Skeletal muscle tissue (tissue), 4 donors: ENCODE measurements around the gene CLSTN3. TPM values are rescaled to one million over a fixed set of nuclear protein-coding genes. Genes with fewer than 3 reads are reported as not detected.

Experiments
- H3K27ac ChIP-seq: one replicate; pipeline ENCODE4 v1.7.0; 2013; ENCODE audit warnings: mild to moderate bottlenecking, low read depth, low read length, inconsistent platforms
- H3K27me3 ChIP-seq, 3 donors: one replicate each; pipeline ENCODE4 v1.7.0; 2013; ENCODE audit warnings: low read length in 3 of 3; ENCODE audit not compliant: control insufficient read depth in 3 of 3, insufficient read depth in 3 of 3
- H3K36me3 ChIP-seq, 3 donors: one replicate each; pipeline ENCODE4 v1.7.0; 2013; ENCODE audit warnings: low read length in 3 of 3; ENCODE audit not compliant: control insufficient read depth in 3 of 3, insufficient read depth in 3 of 3
- H3K4me1 ChIP-seq, 3 donors: one replicate each; pipeline ENCODE4 v1.7.0; 2013; ENCODE audit warnings: low read length in 3 of 3, mild to moderate bottlenecking in 3 of 3; ENCODE audit not compliant: control insufficient read depth in 3 of 3, insufficient read depth in 3 of 3
- H3K4me3 ChIP-seq, 3 donors: one replicate each; pipeline ENCODE4 v1.7.0; 2013; ENCODE audit warnings: low read length in 3 of 3
- H3K9ac ChIP-seq, 3 donors: one replicate each; pipeline ENCODE4 v1.7.0; 2013; ENCODE audit warnings: low read length in 3 of 3, mild to moderate bottlenecking in 3 of 3, moderate library complexity in 2 of 3, low read depth in 1 of 3
- H3K9me3 ChIP-seq, 3 donors: one replicate each; pipeline ENCODE4 v1.7.0; 2013; ENCODE audit warnings: low read length in 3 of 3; ENCODE audit not compliant: control insufficient read depth in 3 of 3
- total RNA-seq: library from RNA; depleted of rRNA; stranded (reverse); fragments of >200 nt; gene quantifications from one replicate; pipeline ENCODE4 v1.2.3, GENCODE V29; 2014
- donor health status: Osteomylitis.

Gene CLSTN3
- total RNA-seq, 1 donor from 2014 or later = 15.1 TPM

GRCh38 chr12:7144414-7145120, 14.4 kb downstream of the CLSTN3 start:
- H3K9me3 ChIP-seq = no peaks in the 10 kb centered on the region
- H3K9ac ChIP-seq = peak overlapping the region in 1 of 3 donors; percentile 40
- peaks cover 0 to 3% (median 2%) of the 10 kb centered on the region in 3 donors for H3K4me1 ChIP-seq
- H3K27ac ChIP-seq = peak overlapping the region; percentile 3
- H3K4me3 ChIP-seq = no peak overlapping the region
- H3K27me3 ChIP-seq = no peaks in the 10 kb centered on the region
- peaks cover 10 to 18% (median 12%) of the 10 kb centered on the region in 3 donors for H3K36me3 ChIP-seq

GRCh38 chr12:7145671-7146070, 15.5 kb downstream of the CLSTN3 start:
- Histone ChIP-seq H3K36me3 (peaks cover 12 to 29% (median 12%) of the 10 kb centered on the region in 3 donors), H3K9me3 (no peaks in the 10 kb centered on the region), H3K27ac (no peak overlapping the region)

GRCh38 chr12:7146228-7146627, 16.1 kb downstream of the CLSTN3 start:
- Histone ChIP-seq H3K4me1 (peaks cover 0 to 3% (median 2%) of the 10 kb centered on the region in 3 donors), H3K9me3 (no peaks in the 10 kb centered on the region), H3K27me3 (no peaks in the 10 kb centered on the region), H3K9ac (no peak overlapping the region), H3K36me3 (peaks cover 12 to 32% (median 12%) of the 10 kb centered on the region in 3 donors), H3K4me3 (no peak overlapping the region), H3K27ac (no peak overlapping the region)

More at GRCh38 chr12:7145671-7146070, 15.5 kb downstream of the CLSTN3 start:
- Histone ChIP-seq H3K4me3 (no peak overlapping the region), H3K9ac (no peak overlapping the region), H3K27me3 (no peaks in the 10 kb centered on the region), H3K4me1 (peaks cover 0 to 3% (median 2%) of the 10 kb centered on the region in 3 donors)

GRCh38 chr12:7146906-7147305, 16.7 kb downstream of the CLSTN3 start:
- Histone ChIP-seq H3K27me3 (no peaks in the 10 kb centered on the region), H3K9ac (no peak overlapping the region), H3K27ac (no peak overlapping the region), H3K4me3 (no peak overlapping the region), H3K4me1 (peaks cover 0 to 3% (median 2%) of the 10 kb centered on the region in 3 donors), H3K36me3 (peaks cover 12 to 33% (median 12%) of the 10 kb centered on the region in 3 donors), H3K9me3 (no peaks in the 10 kb centered on the region)

GRCh38 chr12:7150356-7150755, 20.2 kb downstream of the CLSTN3 start:
- H3K4me1 ChIP-seq = no peaks in the 10 kb centered on the region
- peaks cover 7 to 33% (median 12%) of the 10 kb centered on the region in 3 donors for H3K36me3 ChIP-seq

GRCh38 chr12:7150841-7151240, 20.7 kb downstream of the CLSTN3 start:
- H3K9ac ChIP-seq = no peak overlapping the region
- H3K4me3 ChIP-seq = no peak overlapping the region
- H3K27ac ChIP-seq = no peak overlapping the region
- peaks cover 7 to 33% (median 12%) of the 10 kb centered on the region in 3 donors for H3K36me3 ChIP-seq
- no peaks in the 10 kb centered on the region for H3K27me3 ChIP-seq
- H3K9me3 ChIP-seq = no peaks in the 10 kb centered on the region
- no peaks in the 10 kb centered on the region for H3K4me1 ChIP-seq

More at GRCh38 chr12:7150356-7150755, 20.2 kb downstream of the CLSTN3 start:
- H3K9me3 ChIP-seq = no peaks in the 10 kb centered on the region
- H3K27me3 ChIP-seq = no peaks in the 10 kb centered on the region
- no peak overlapping the region for H3K9ac ChIP-seq
- no peak overlapping the region for H3K4me3 ChIP-seq
- H3K27ac ChIP-seq = no peak overlapping the region

GRCh38 chr12:7151532-7151931, 21.4 kb downstream of the CLSTN3 start:
- H3K9ac ChIP-seq = no peak overlapping the region
- no peaks in the 10 kb centered on the region for H3K4me1 ChIP-seq
- H3K27me3 ChIP-seq = no peaks in the 10 kb centered on the region
- H3K4me3 ChIP-seq = no peak overlapping the region
- H3K27ac ChIP-seq = no peak overlapping the region
- H3K9me3 ChIP-seq = no peaks in the 10 kb centered on the region
- peaks cover 7 to 33% (median 10%) of the 10 kb centered on the region in 3 donors for H3K36me3 ChIP-seq

GRCh38 chr12:7152818-7153217, 22.6 kb downstream of the CLSTN3 start:
- H3K27me3 ChIP-seq = no peaks in the 10 kb centered on the region
- no peaks in the 10 kb centered on the region for H3K4me1 ChIP-seq
- H3K4me3 ChIP-seq = no peak overlapping the region
- H3K9me3 ChIP-seq = no peaks in the 10 kb centered on the region
- peaks cover 7 to 33% (median 10%) of the 10 kb centered on the region in 3 donors for H3K36me3 ChIP-seq
- H3K9ac ChIP-seq = no peak overlapping the region
- no peak overlapping the region for H3K27ac ChIP-seq

GRCh38 chr12:7154042-7154441, 23.9 kb downstream of the CLSTN3 start:
- H3K27ac ChIP-seq = no peak overlapping the region
- no peaks in the 10 kb centered on the region for H3K27me3 ChIP-seq
- H3K36me3 ChIP-seq = peaks cover 3 to 27% (median 6%) of the 10 kb centered on the region in 3 donors
- no peaks in the 10 kb centered on the region for H3K4me1 ChIP-seq
- no peaks in the 10 kb centered on the region for H3K9me3 ChIP-seq
- peak overlapping the region in 1 of 3 donors; percentile 19 for H3K9ac ChIP-seq
- H3K4me3 ChIP-seq = no peak overlapping the region

GRCh38 chr12:7154901-7155470, 24.8 kb downstream of the CLSTN3 start:
- H3K9me3 ChIP-seq = no peaks in the 10 kb centered on the region
- no peak overlapping the region for H3K27ac ChIP-seq
- peaks cover 0 to 18% (median 2%) of the 10 kb centered on the region in 3 donors for H3K36me3 ChIP-seq
- H3K9ac ChIP-seq = no peak overlapping the region
- no peaks in the 10 kb centered on the region for H3K4me1 ChIP-seq
- H3K4me3 ChIP-seq = no peak overlapping the region
- H3K27me3 ChIP-seq = no peaks in the 10 kb centered on the region
